Natural killer cell (primary cell): ENCODE measurements around the gene FHDC1. TPM values are rescaled to one million over a fixed set of nuclear protein-coding genes. Genes with fewer than 3 reads are reported as not detected.

Source experiments
- ATAC-seq, 3 donors: fragments of 150-1000 bp in 2 of 3; fragments of 200-7000 bp in 1 of 3; cut with Tn5 transposase; 1 replicate in 1 of 3; 2 replicates in 2 of 3; pipeline ENCODE4 v1.10.0; 2021; ENCODE audit warnings: mild to moderate bottlenecking in 2 of 3, moderate library complexity in 2 of 3
- DNase-seq, 2 donors: peaks; one replicate each; pipeline versions ENCODE4 v3.0.0 to v3.0.0-alpha.2; 2013 to 2021; ENCODE audit warnings: mixed read lengths in 1 of 2
- H3K27ac ChIP-seq: one replicate; pipeline ENCODE4 v1.5.1; 2013; ENCODE audit warnings: mild to moderate bottlenecking, low read length
- H3K27me3 ChIP-seq: one replicate; pipeline ENCODE4 v1.6.1; 2013; ENCODE audit warnings: low read length; ENCODE audit not compliant: control insufficient read depth, insufficient read depth
- H3K36me3 ChIP-seq: one replicate; pipeline ENCODE4 v1.6.1; 2013; ENCODE audit warnings: low read length; ENCODE audit not compliant: control insufficient read depth, insufficient read depth
- H3K4me1 ChIP-seq: one replicate; pipeline ENCODE4 v1.6.1; 2013; ENCODE audit warnings: low read length; ENCODE audit not compliant: control insufficient read depth, insufficient read depth
- H3K4me3 ChIP-seq: one replicate; pipeline ENCODE4 v1.5.1; 2013; ENCODE audit warnings: low read length
- H3K9me3 ChIP-seq: one replicate; pipeline ENCODE4 v1.6.1; 2013; ENCODE audit warnings: low read length; ENCODE audit not compliant: control insufficient read depth, insufficient read depth
- H3K27ac Mint-ChIP-seq, 2 donors: one replicate each; pipeline ENCODE4 v1.8.0; 2022; ENCODE audit warnings: mild to moderate bottlenecking in 2 of 2, mixed read lengths in 2 of 2, moderate library complexity in 1 of 2
- H3K27me3 Mint-ChIP-seq, 2 donors: one replicate each; pipeline ENCODE4 v1.8.0; 2022; ENCODE audit warnings: low read depth in 2 of 2, mixed read lengths in 2 of 2
- H3K36me3 Mint-ChIP-seq: one replicate; pipeline ENCODE4 v1.8.0; 2022; ENCODE audit warnings: mixed read lengths
- H3K4me1 Mint-ChIP-seq, 2 donors: one replicate each; pipeline ENCODE4 v1.8.0; 2022; ENCODE audit warnings: mixed read lengths in 2 of 2
- H3K4me3 Mint-ChIP-seq: one replicate; pipeline ENCODE4 v1.8.0; 2022; ENCODE audit warnings: mild to moderate bottlenecking, moderate library complexity, mixed read lengths
- H3K9me3 Mint-ChIP-seq, 2 donors: one replicate each; pipeline ENCODE4 v1.8.0; 2022; ENCODE audit warnings: mixed read lengths in 2 of 2
- WGBS: methylation state at CpG from one replicate; pipeline ENCODE4 v1.1.7; 2013; ENCODE audit warnings: missing lambda C conversion rate; ENCODE audit not compliant: insufficient coverage; 5-methylcytosine and 5-hydroxymethylcytosine counted together
- intact Hi-C: fragments of 100-400 bp; cut with micrococcal nuclease; formaldehyde crosslinking; loops from one replicate; pipeline ENCODE4 v1.14.2; 2022
- total RNA-seq, 4 donors: library from RNA; stranded (reverse); fragments of 120-200 nt in 1 of 4; gene quantifications; one replicate each; pipeline versions ENCODE4 v1.2.3 to v1.2.4, GENCODE V29; 2013 to 2022
- TF ChIP-seq, protein P1 (sequence below): fragments of 200-600 bp; IDR thresholded peaks from one replicate; pipeline ENCODE4 v1.8.0; 2022; ENCODE audit warnings: antibody characterized with exemption

The FHDC1 gene
- total RNA-seq, 3 donors from 2014 or later (not counting 1 experiment from before 2014, with no cell fraction given) = 0.10 to 0.23 (median 0.16) TPM

DNA sequence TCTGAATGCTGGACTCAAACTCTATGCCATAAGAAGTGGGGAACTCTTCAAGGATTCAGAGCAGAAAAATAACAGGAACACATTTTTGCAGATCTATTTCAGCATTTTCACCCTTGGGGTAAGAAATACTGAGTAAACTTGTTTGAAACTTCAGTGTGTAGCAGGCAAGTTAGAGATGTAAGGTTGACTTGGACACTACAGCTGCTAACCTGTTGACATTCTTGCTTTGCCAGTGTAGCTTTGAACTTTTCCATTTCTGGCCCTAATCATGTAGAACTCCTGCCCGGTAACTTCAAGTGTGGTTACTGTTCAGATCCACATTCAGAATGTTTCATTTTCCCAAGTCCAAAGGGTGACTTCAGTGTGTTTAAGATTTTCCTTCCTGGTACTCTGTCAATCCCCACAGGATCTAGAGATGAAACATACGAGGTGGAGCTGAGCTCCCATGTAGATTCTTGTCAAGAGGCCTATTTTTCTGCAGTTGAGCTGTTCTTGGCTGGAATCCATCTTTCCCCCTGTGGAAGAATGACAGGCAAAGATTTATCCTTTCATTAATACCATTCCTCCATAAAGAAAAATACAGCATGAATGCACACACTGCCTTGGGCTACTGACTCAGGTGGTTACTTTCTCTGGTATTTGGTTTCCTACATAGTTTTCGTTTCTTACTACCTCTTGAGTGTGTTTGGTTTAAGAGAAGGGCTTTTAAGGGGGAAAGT is 34.1 kb downstream of the FHDC1 start:
- WGBS = 94% methylated on average over 3 of the region's 3 CpGs
- TF ChIP-seq, protein P1, sequence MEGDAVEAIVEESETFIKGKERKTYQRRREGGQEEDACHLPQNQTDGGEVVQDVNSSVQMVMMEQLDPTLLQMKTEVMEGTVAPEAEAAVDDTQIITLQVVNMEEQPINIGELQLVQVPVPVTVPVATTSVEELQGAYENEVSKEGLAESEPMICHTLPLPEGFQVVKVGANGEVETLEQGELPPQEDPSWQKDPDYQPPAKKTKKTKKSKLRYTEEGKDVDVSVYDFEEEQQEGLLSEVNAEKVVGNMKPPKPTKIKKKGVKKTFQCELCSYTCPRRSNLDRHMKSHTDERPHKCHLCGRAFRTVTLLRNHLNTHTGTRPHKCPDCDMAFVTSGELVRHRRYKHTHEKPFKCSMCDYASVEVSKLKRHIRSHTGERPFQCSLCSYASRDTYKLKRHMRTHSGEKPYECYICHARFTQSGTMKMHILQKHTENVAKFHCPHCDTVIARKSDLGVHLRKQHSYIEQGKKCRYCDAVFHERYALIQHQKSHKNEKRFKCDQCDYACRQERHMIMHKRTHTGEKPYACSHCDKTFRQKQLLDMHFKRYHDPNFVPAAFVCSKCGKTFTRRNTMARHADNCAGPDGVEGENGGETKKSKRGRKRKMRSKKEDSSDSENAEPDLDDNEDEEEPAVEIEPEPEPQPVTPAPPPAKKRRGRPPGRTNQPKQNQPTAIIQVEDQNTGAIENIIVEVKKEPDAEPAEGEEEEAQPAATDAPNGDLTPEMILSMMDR = no peak
- Mint-ChIP-seq H3K9me3 (no peaks in the 10 kb centered on the region), H3K4me3 (no peak overlapping the region), H3K4me1 (no peaks in the 10 kb centered on the region), H3K27ac (no peak overlapping the region), H3K27me3 (no peaks in the 10 kb centered on the region), H3K36me3 (no peaks in the 10 kb centered on the region)
- Histone ChIP-seq H3K4me3 (no peak overlapping the region), H3K4me1 (no peaks in the 10 kb centered on the region), H3K36me3 (no peaks in the 10 kb centered on the region), H3K27me3 (no peaks in the 10 kb centered on the region), H3K9me3 (no peaks in the 10 kb centered on the region), H3K27ac (no peak overlapping the region)
- DNase-seq = no peak
- no peak for ATAC-seq
- intact Hi-C loops = no loop called here

- Histone ChIP-seq H3K36me3 (no peaks in the 10 kb centered on the region), H3K4me1 (no peaks in the 10 kb centered on the region), H3K27me3 (no peaks in the 10 kb centered on the region), H3K27ac (no peak overlapping the region), H3K9me3 (no peaks in the 10 kb centered on the region), H3K4me3 (no peak overlapping the region)
- Mint-ChIP-seq H3K9me3 (no peaks in the 10 kb centered on the region), H3K27ac (no peak overlapping the region), H3K4me3 (no peak overlapping the region), H3K27me3 (no peaks in the 10 kb centered on the region), H3K36me3 (no peaks in the 10 kb centered on the region), H3K4me1 (no peaks in the 10 kb centered on the region)
- TF ChIP-seq, protein P1 = no peak
- DNase-seq (no peak), ATAC-seq (no peak)
- intact Hi-C loops = no loop called here
- WGBS = 89% methylated on average over 3 of the region's 3 CpGs
These were observed 34.9 kb downstream of the FHDC1 start for GRCh38 chr4:152971053-152971452.

DNA sequence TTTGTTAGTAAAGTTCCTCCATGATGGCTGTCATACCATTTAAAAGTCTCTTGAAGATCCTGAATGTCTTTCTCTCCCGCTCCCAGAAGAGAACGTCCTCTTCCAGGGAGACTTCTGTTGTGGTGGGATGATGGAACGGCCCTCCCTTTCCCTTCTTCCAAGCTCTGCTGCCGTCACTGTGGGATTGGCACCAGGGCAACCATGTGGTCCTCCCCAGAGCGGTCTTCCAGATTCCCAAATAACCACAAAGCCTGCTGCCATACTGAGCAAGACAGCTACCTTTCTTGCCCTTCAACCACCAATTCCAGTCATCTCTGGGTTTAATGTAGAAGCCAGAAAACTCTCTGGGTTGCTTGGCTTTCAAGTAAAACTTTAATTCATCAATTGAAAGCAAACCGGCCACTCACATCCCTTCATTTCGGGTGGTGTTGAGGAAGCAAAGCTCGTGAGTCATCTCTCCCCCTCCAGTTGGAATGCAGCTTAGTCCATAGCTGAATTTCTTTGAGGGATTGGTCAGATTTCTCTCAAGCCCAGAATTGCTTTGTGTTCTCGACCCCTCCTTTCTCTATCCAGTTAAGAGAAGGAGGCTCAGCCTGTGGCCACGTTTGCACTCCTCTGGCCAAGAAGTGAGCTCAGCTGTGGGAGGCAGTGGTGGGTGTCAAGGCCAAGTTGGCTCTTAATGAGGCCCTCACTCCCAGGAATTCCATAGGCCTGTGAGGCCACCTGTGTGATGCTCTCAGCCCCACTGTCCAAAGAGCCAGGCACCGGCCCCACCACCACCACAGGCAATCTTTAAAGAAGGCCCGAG is 36.9 kb downstream of the FHDC1 start:
- H3K4me3 ChIP-seq = no peak overlapping the region
- H3K27me3 ChIP-seq = no peaks in the 10 kb centered on the region
- no peaks in the 10 kb centered on the region for H3K36me3 ChIP-seq
- TF ChIP-seq, protein P1 = no peak
- H3K27me3 Mint-ChIP-seq = no peaks in the 10 kb centered on the region
- H3K9me3 ChIP-seq = no peaks in the 10 kb centered on the region
- no peaks in the 10 kb centered on the region for H3K9me3 Mint-ChIP-seq
- H3K36me3 Mint-ChIP-seq = no peaks in the 10 kb centered on the region
- H3K4me1 Mint-ChIP-seq = no peaks in the 10 kb centered on the region
- 86% methylated on average over 12 of the region's 12 CpGs for WGBS
- H3K4me3 Mint-ChIP-seq = no peak overlapping the region
- H3K27ac ChIP-seq = no peak overlapping the region
- no peak overlapping the region for H3K27ac Mint-ChIP-seq
- intact Hi-C loops = no loop called here
- DNase-seq (no peak), ATAC-seq (no peak)
- H3K4me1 ChIP-seq = no peaks in the 10 kb centered on the region
